ENCODE data around the gene UBE2H. TPM values are rescaled to one million over a fixed set of nuclear protein-coding genes. Genes with fewer than 3 reads are reported as not detected.

Gene UBE2H
- total and polyA plus RNA-seq, 2 donors from 2014 or later = 40.6 to 107 TPM

GRCh38 chr7:129780974-129781927 lies 171.5 kb downstream of the UBE2H start:
- DNase-seq = peak in 2 of 5 donors; percentile 27 to 67

More at GRCh38 chr7:129780974-129781927, 171.5 kb downstream of the UBE2H start:
- no peak for TF ChIP-seq CTCF (IDR thresholded peaks at IDR 0.05; ENCODE audit: borderline replicate concordance, extremely low read depth, insufficient read depth)
- intact Hi-C loops (cut with DNase I) = no loop called here
- no peaks in the 10 kb centered on the region for H3K36me3 ChIP-seq (ENCODE audit: control insufficient read depth in 2 of 3, insufficient read depth in 3 of 3, low read length in 3 of 3)
- H3K9me3 ChIP-seq (ENCODE audit: control insufficient read depth in 2 of 3, insufficient read depth in 1 of 3, low read length in 3 of 3) = no peaks in the 10 kb centered on the region
- no peak overlapping the region for H3K27ac ChIP-seq (ENCODE audit: low read depth in 2 of 2, low read length in 2 of 2)
- H3K27me3 ChIP-seq (ENCODE audit: control insufficient read depth, insufficient read depth, low read length) = peaks cover 49% of the 10 kb centered on the region
- H3K4me1 ChIP-seq (ENCODE audit: control insufficient read depth in 2 of 3, insufficient read depth in 2 of 3, low read depth in 1 of 3, low read length in 3 of 3) = peaks cover 0 to 23% (median 3%) of the 10 kb centered on the region in 3 donors
- no peak for FAIRE-seq
- H3K4me3 ChIP-seq (ENCODE audit: low read length in 3 of 3) = peak overlapping the region in 1 of 3 donors; percentile 9
- H3K9ac ChIP-seq (ENCODE audit: low read length in 3 of 3) = no peak overlapping the region

Other genes starting within 250 kb of the UBE2H start
- 17.9 TPM for gene ZC3HC1, start 98.4 kb upstream of the UBE2H start, total RNA-seq
- gene ZC3HC1, start 98.4 kb upstream of the UBE2H start, polyA plus RNA-seq (ENCODE audit: insufficient read depth, low read depth, low replicate concordance) = 21.3 TPM
- gene KLHDC10, start 117.6 kb upstream of the UBE2H start, total RNA-seq = 38.9 TPM
- 15.7 TPM for gene KLHDC10, start 117.6 kb upstream of the UBE2H start, polyA plus RNA-seq (ENCODE audit: insufficient read depth, low read depth, low replicate concordance)